A549 (cell line): ENCODE data around the gene ZHX3. TPM values are rescaled to one million over a fixed set of nuclear protein-coding genes. Genes with fewer than 3 reads are reported as not detected.
A peak's percentile ranks its signal among the peaks of the same experiment; 100 is the strongest.

ENCODE experiments used
- ATAC-seq, 2 experiments: fragments of 200-7000 bp in 1 of 2; fragments of >200 bp in 1 of 2; cut with Nextera tagmentation in 1 of 2; cut with Tn5 transposase in 1 of 2; 3 replicates each; pipeline versions ENCODE4 v1.8.0 to v1.9.1; 2018 to 2020; ENCODE audit warnings: mild to moderate bottlenecking in 1 of 2, moderate library complexity in 1 of 2
- CTCF ChIA-PET: fragments of 300-600 bp; sonication (Branson Sonifier 250); formaldehyde crosslinking; extraction: SDS; loops from one replicate; lab custom pipeline; 2021; ENCODE audit warnings: antibody characterized with exemption, inconsistent platforms; lab: Yijun Ruan, JAX
- POLR2A ChIA-PET: fragments of 350-600 bp; formaldehyde crosslinking; extraction: SDS; loops from one replicate; lab custom pipeline; 2021; ENCODE audit warnings: antibody characterized with exemption, inconsistent platforms; lab: Yijun Ruan, JAX
- DNase-seq, 2 experiments: peaks; one replicate each; pipeline versions ENCODE4 v3.0.0 to v3.0.0-alpha.2; 2011 to 2016; ENCODE audit warnings: low read depth in 1 of 2, low spot score in 1 of 2
- FAIRE-seq: peaks from 2 replicates; lab custom pipeline; 2011; peaks lifted over from hg19 to GRCh38; lab: Jason Lieb, UNC
- H3K27ac ChIP-seq, 2 experiments: fragments of >200 bp; sonication (Bioruptor Twin); formaldehyde crosslinking; 3 replicates each; pipeline ENCODE4 v1.5.1; 2016 to 2017
- H3K4me1 ChIP-seq: fragments of >200 bp; sonication (Bioruptor Twin); formaldehyde crosslinking; 3 replicates; pipeline ENCODE4 v1.6.1; 2016
- H3K4me2 ChIP-seq: fragments of >200 bp; sonication (Bioruptor Twin); formaldehyde crosslinking; 3 replicates; pipeline ENCODE4 v1.6.1; 2016
- H3K4me3 ChIP-seq: fragments of >200 bp; sonication (Bioruptor Twin); formaldehyde crosslinking; 3 replicates; pipeline ENCODE4 v1.5.1; 2016
- H3K9me3 ChIP-seq: fragments of >200 bp; sonication (Bioruptor Twin); formaldehyde crosslinking; 3 replicates; pipeline ENCODE4 v1.6.1; 2016
- BHLHE40 ChIP-seq: IDR thresholded peaks from 2 replicates; pipeline ENCODE4 v1.6.1; 2012; ENCODE audit warnings: low read depth, low read length, inconsistent platforms
- CBX8 ChIP-seq: fragments of 200-600 bp; sonication (generic); IDR thresholded peaks from 2 replicates; pipeline ENCODE4 v1.6.1; 2016
- CEBPB ChIP-seq, 2 experiments: fragments of >200 bp in 1 of 2; sonication (Bioruptor Twin) in 1 of 2; formaldehyde crosslinking in 1 of 2; IDR thresholded peaks; 2 replicates each; pipeline ENCODE4 v1.6.1; 2012 to 2016
- EHF ChIP-seq: fragments of 250-450 bp; sonication (Bioruptor Pico); IDR thresholded peaks from 2 replicates; pipeline ENCODE4 v1.5.0; 2020; ENCODE audit warnings: mild to moderate bottlenecking
- EHMT2 ChIP-seq: fragments of 200-600 bp; sonication (generic); IDR thresholded peaks from 2 replicates; pipeline ENCODE4 v1.6.1; 2016; ENCODE audit warnings: antibody characterized with exemption, low read depth, mild to moderate bottlenecking, moderate library complexity
- GATA3 ChIP-seq: IDR thresholded peaks from 2 replicates; pipeline ENCODE4 v1.6.1; 2012; ENCODE audit warnings: borderline replicate concordance
- HDAC2 ChIP-seq: fragments of 200-600 bp; sonication (generic); IDR thresholded peaks from 2 replicates; pipeline ENCODE4 v1.6.1; 2016
- HEYL ChIP-seq: fragments of 250-450 bp; sonication (Bioruptor Pico); IDR thresholded peaks from 2 replicates; pipeline ENCODE4 v1.8.0; 2021; ENCODE audit warnings: mild to moderate bottlenecking, moderate library complexity
- HOXB13 ChIP-seq: fragments of 250-450 bp; sonication (Bioruptor Pico); IDR thresholded peaks from 2 replicates; pipeline ENCODE4 v1.5.0; 2020; ENCODE audit warnings: low read depth, mild to moderate bottlenecking, moderate library complexity
- HOXB5 ChIP-seq: fragments of 250-450 bp; sonication (Bioruptor Pico); IDR thresholded peaks from 2 replicates; pipeline ENCODE4 v1.5.0; 2020; ENCODE audit warnings: mild to moderate bottlenecking, moderate library complexity
- JUN ChIP-seq, 2 experiments: fragments of >200 bp; sonication (Bioruptor Twin); formaldehyde crosslinking; IDR thresholded peaks; 2 replicates in 1 of 2; 3 replicates in 1 of 2; pipeline ENCODE4 v1.6.1; 2016 to 2017
- JUNB ChIP-seq: fragments of >200 bp; sonication (Bioruptor Twin); formaldehyde crosslinking; IDR thresholded peaks from 2 replicates; pipeline ENCODE4 v1.6.1; 2016
- KDM1A ChIP-seq: fragments of 200-600 bp; sonication (generic); IDR thresholded peaks from 2 replicates; pipeline ENCODE4 v1.6.1; 2016; ENCODE audit warnings: low read depth, mild to moderate bottlenecking
- KDM5A ChIP-seq: fragments of 200-600 bp; sonication (generic); IDR thresholded peaks from 2 replicates; pipeline ENCODE4 v1.6.1; 2016; ENCODE audit warnings: antibody characterized with exemption, mild to moderate bottlenecking
- MYC ChIP-seq: IDR thresholded peaks from 2 replicates; pipeline ENCODE4 v1.6.1; 2012; ENCODE audit warnings: mild to moderate bottlenecking, inconsistent platforms, low read length, improper control_type of control experiment, borderline replicate concordance
- NFE2L2 ChIP-seq: fragments of 150-350 bp; conservative IDR thresholded peaks from 2 replicates; pipeline ENCODE4 v1.6.1; 2014; ENCODE audit warnings: low read length
- PHF8 ChIP-seq: fragments of 200-600 bp; sonication (generic); IDR thresholded peaks from 2 replicates; pipeline ENCODE4 v1.6.1; 2016; ENCODE audit warnings: low read depth, mild to moderate bottlenecking, antibody characterized with exemption, moderate library complexity, borderline replicate concordance
- POLR2A ChIP-seq: IDR thresholded peaks from 2 replicates; pipeline ENCODE4 v1.6.1; 2012; ENCODE audit warnings: mild to moderate bottlenecking, low read length
- POLR2AphosphoS2 ChIP-seq: conservative IDR thresholded peaks from 2 replicates; pipeline ENCODE4 v1.6.1; 2012; ENCODE audit warnings: low read length, improper control_type of control experiment, inconsistent platforms
- RAD21 ChIP-seq, 2 experiments: fragments of >200 bp in 1 of 2; sonication (Bioruptor Twin) in 1 of 2; formaldehyde crosslinking in 1 of 2; IDR thresholded peaks in 1 of 2; conservative IDR thresholded peaks in 1 of 2; 2 replicates in 1 of 2; 3 replicates in 1 of 2; pipeline ENCODE4 v1.6.1; 2012 to 2018; ENCODE audit warnings: inconsistent platforms in 1 of 2
- RFX5 ChIP-seq: fragments of 450-650 bp; IDR thresholded peaks from 2 replicates; pipeline ENCODE4 v1.7.1; 2014; ENCODE audit warnings: antibody characterized with exemption, mild to moderate bottlenecking, moderate library complexity
- RNF2 ChIP-seq: fragments of 200-600 bp; sonication (generic); IDR thresholded peaks from 2 replicates; pipeline ENCODE4 v1.6.1; 2016; ENCODE audit warnings: low read depth, mild to moderate bottlenecking, antibody characterized with exemption, moderate library complexity, borderline replicate concordance
- SMC3 ChIP-seq: fragments of >200 bp; sonication (Bioruptor Twin); formaldehyde crosslinking; IDR thresholded peaks from 3 replicates; pipeline ENCODE4 v1.6.1; 2018; ENCODE audit warnings: inconsistent platforms
- TFCP2L1 ChIP-seq: fragments of 250-450 bp; sonication (Bioruptor Pico); IDR thresholded peaks from 2 replicates; pipeline ENCODE4 v1.5.0; 2021; ENCODE audit warnings: mild to moderate bottlenecking
- ZSCAN20 ChIP-seq: fragments of 250-450 bp; sonication (Bioruptor Pico); IDR thresholded peaks from 2 replicates; pipeline ENCODE4 v1.8.0; 2022; ENCODE audit warnings: mild to moderate bottlenecking, moderate library complexity
- WGBS: methylation state at CpG from one replicate; pipeline ENCODE4 v1.1.6; 2017; ENCODE audit errors: missing lambda C conversion rate; 5-methylcytosine and 5-hydroxymethylcytosine counted together
- polyA minus RNA-seq: library from RNA; depleted of rRNA, polyadenylated mRNA; stranded (reverse); fragments of >200 nt; gene quantifications from 2 replicates; pipeline ENCODE4 v1.2.3, GENCODE V29; 2011; rRNA and poly(A)+ RNA removed
- polyA plus RNA-seq, 4 experiments: library from polyadenylated mRNA; depleted of rRNA in 3 of 4; stranded (reverse); fragments of >200 nt; fragmentation: RNase III in 1 of 4; extraction: RNeasy Plus Mini Kit Qiagen cat#74134 plus additional on column Dnase treatment in 1 of 4; gene quantifications; 2 replicates in 3 of 4; 3 replicates in 1 of 4; pipeline ENCODE4 v1.2.3, GENCODE V29; 2011 to 2017
- TF ChIP-seq, protein P1 (sequence below): IDR thresholded peaks from 2 replicates; pipeline ENCODE4 v1.6.1; 2012; ENCODE audit warnings: low read depth, borderline replicate concordance
- TF ChIP-seq, protein P2 (sequence below): fragments of >200 bp; sonication (Bioruptor Twin); formaldehyde crosslinking; IDR thresholded peaks from 3 replicates; pipeline ENCODE4 v1.6.1; 2016
- TF ChIP-seq, protein P3 (sequence below): fragments of >200 bp; sonication (Bioruptor Twin); formaldehyde crosslinking; IDR thresholded peaks from 2 replicates; pipeline ENCODE4 v1.6.1; 2016
- TF ChIP-seq, protein P4 (sequence below): fragments of 250-450 bp; sonication (Bioruptor Pico); IDR thresholded peaks from 2 replicates; pipeline ENCODE4 v1.5.0; 2021; ENCODE audit warnings: mild to moderate bottlenecking, moderate library complexity, borderline replicate concordance
- TF ChIP-seq, protein P5 (sequence below): IDR thresholded peaks from 2 replicates; pipeline ENCODE4 v1.6.1; 2012
- TF ChIP-seq, protein P6 (sequence below): fragments of 450-650 bp; IDR thresholded peaks from 2 replicates; pipeline ENCODE4 v1.6.1; 2014; ENCODE audit warnings: antibody characterized with exemption

The ZHX3 gene, protein sequence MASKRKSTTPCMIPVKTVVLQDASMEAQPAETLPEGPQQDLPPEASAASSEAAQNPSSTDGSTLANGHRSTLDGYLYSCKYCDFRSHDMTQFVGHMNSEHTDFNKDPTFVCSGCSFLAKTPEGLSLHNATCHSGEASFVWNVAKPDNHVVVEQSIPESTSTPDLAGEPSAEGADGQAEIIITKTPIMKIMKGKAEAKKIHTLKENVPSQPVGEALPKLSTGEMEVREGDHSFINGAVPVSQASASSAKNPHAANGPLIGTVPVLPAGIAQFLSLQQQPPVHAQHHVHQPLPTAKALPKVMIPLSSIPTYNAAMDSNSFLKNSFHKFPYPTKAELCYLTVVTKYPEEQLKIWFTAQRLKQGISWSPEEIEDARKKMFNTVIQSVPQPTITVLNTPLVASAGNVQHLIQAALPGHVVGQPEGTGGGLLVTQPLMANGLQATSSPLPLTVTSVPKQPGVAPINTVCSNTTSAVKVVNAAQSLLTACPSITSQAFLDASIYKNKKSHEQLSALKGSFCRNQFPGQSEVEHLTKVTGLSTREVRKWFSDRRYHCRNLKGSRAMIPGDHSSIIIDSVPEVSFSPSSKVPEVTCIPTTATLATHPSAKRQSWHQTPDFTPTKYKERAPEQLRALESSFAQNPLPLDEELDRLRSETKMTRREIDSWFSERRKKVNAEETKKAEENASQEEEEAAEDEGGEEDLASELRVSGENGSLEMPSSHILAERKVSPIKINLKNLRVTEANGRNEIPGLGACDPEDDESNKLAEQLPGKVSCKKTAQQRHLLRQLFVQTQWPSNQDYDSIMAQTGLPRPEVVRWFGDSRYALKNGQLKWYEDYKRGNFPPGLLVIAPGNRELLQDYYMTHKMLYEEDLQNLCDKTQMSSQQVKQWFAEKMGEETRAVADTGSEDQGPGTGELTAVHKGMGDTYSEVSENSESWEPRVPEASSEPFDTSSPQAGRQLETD
- polyA plus RNA-seq (2011; rRNA removed) (3.6 and 5.5 TPM in 2 replicates), polyA plus RNA-seq (2017; fragmentation: RNase III; extraction: RNeasy Plus Mini Kit Qiagen cat#74134 plus additional on column Dnase treatment) (3.9 to 4.1 TPM (median 3.9 TPM) in 3 replicates), polyA minus RNA-seq (8.1 and 12.4 TPM in 2 replicates)
- 1.8 and 2.5 TPM in 2 replicates for polyA plus RNA-seq (2012; cell fraction: cytosol; rRNA removed)
- 2.3 and 2.8 TPM in 2 replicates for polyA plus RNA-seq (2012; cell fraction: nucleus; rRNA removed)

DNA sequence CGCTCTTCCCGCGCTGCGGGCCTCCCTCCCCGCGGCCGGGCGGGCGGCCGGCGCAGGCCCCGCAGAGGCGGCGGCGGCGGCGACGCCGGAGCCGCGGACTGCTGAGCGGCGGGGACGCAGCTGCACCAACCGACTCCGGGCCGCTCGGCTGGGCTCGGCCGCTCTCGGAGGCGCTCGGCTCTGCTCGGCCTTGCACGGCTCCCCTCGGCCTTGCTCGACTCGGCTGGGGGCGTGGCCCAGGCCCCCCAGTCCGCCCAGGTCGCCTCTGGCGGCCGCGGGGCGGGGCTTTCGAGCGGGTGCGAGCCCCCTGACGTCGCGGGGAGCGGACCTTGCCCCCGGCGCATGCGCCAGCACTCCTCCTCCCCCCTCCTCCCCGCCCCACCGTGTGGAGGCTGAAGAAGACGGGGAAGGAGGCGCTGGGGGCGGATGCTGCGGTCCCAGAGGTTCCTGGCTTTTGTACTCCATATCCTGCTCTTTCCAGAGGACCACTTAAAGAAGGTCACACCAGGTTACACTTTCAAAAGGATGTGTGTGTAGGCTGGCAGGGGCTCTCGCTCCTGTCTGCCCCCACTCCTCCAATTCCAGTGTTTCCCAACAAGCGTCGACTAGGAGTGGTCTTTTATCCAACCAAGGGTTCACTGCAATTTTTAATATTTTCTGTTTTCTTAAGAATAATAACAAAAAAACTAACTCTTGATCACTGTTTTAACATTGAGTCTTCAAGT lies at the start of gene ZHX3:
Gene ZHX3 (minus strand): TSS at position 186 of the 725 bp plus-strand sequence. CDS start 112,815 bp downstream, outside the sequence.
- Histone ChIP-seq H3K4me1 (peaks cover 20% of the 10 kb centered on the region; the same call in 2 of the 3 replicates), H3K4me2 (peak within 1 kb of the TSS; percentile 84)
- TF ChIP-seq, protein P1, sequence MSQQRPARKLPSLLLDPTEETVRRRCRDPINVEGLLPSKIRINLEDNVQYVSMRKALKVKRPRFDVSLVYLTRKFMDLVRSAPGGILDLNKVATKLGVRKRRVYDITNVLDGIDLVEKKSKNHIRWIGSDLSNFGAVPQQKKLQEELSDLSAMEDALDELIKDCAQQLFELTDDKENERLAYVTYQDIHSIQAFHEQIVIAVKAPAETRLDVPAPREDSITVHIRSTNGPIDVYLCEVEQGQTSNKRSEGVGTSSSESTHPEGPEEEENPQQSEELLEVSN = no peak
- TF ChIP-seq ZSCAN20 (no peak), HOXB5 (no peak), GATA3 (no peak), EHMT2 (no peak), CEBPB (IDR thresholded peaks at IDR 0.05) (no peak), CBX8 (no peak), JUN (IDR thresholded peaks at IDR 0.05) (no peak; a peak in 2 of 5 replicates), HOXB13 (CRISPR knock-in tag) (no peak), PHF8 (peak; percentile 32; the same call in 1 of the 2 replicates), MYC (0 out of 2 replicates have a peak, but pooled peaks have one; percentile 33), HDAC2 (no peak), NFE2L2 (no peak), KDM1A (no peak), TFCP2L1 (CRISPR knock-in tag) (no peak), JUNB (no peak), POLR2A (peak; percentile 84), RFX5 (no peak), RNF2 (no peak), BHLHE40 (no peak), KDM5A (no peak), RAD21 (conservative IDR thresholded peaks at IDR 0.05 in 1 of 2, IDR thresholded peaks at IDR 0.05 in 1 of 2) (no peak), EHF (CRISPR knock-in tag) (no peak), POLR2AphosphoS2 (no peak), HEYL (CRISPR knock-in tag) (no peak), SMC3 (no peak)
- TF ChIP-seq, protein P2, sequence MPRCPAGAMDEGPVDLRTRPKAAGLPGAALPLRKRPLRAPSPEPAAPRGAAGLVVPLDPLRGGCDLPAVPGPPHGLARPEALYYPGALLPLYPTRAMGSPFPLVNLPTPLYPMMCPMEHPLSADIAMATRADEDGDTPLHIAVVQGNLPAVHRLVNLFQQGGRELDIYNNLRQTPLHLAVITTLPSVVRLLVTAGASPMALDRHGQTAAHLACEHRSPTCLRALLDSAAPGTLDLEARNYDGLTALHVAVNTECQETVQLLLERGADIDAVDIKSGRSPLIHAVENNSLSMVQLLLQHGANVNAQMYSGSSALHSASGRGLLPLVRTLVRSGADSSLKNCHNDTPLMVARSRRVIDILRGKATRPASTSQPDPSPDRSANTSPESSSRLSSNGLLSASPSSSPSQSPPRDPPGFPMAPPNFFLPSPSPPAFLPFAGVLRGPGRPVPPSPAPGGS = peak; percentile 33; the same call in 1 of the 3 replicates
- TF ChIP-seq, protein P3, sequence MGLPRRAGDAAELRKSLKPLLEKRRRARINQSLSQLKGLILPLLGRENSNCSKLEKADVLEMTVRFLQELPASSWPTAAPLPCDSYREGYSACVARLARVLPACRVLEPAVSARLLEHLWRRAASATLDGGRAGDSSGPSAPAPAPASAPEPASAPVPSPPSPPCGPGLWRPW = no peak
- TF ChIP-seq, protein P4, sequence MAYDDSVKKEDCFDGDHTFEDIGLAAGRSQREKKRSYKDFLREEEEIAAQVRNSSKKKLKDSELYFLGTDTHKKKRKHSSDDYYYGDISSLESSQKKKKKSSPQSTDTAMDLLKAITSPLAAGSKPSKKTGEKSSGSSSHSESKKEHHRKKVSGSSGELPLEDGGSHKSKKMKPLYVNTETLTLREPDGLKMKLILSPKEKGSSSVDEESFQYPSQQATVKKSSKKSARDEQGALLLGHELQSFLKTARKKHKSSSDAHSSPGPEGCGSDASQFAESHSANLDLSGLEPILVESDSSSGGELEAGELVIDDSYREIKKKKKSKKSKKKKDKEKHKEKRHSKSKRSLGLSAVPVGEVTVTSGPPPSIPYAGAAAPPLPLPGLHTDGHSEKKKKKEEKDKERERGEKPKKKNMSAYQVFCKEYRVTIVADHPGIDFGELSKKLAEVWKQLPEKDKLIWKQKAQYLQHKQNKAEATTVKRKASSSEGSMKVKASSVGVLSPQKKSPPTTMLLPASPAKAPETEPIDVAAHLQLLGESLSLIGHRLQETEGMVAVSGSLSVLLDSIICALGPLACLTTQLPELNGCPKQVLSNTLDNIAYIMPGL (CRISPR knock-in tag) = no peak
- TF ChIP-seq, protein P5, sequence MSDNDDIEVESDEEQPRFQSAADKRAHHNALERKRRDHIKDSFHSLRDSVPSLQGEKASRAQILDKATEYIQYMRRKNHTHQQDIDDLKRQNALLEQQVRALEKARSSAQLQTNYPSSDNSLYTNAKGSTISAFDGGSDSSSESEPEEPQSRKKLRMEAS = peak; percentile 48
- TF ChIP-seq, protein P6, sequence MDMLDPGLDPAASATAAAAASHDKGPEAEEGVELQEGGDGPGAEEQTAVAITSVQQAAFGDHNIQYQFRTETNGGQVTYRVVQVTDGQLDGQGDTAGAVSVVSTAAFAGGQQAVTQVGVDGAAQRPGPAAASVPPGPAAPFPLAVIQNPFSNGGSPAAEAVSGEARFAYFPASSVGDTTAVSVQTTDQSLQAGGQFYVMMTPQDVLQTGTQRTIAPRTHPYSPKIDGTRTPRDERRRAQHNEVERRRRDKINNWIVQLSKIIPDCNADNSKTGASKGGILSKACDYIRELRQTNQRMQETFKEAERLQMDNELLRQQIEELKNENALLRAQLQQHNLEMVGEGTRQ = no peak

More for the DNA sequence above, at the start of gene ZHX3:
- CTCF ChIA-PET = interaction anchor here (1.3 to 3.3 kb wide), 3 partner anchors 17 to 145 kb away, joined by 3 to 19 read pairs (median 4); partner anchors contain the start of gene LPIN3
- 8% methylated on average over 13 of the region's 64 CpGs for WGBS
- peak; percentile 94 to 99 for ATAC-seq
- POLR2A ChIA-PET = no interaction called here
- peak; percentile 90 to 94 for DNase-seq
- FAIRE-seq = no peak
- Histone ChIP-seq H3K27ac (peak within 1 kb of the TSS; percentile 74 to 87), H3K4me3 (peak within 1 kb of the TSS; percentile 73), H3K9me3 (no peaks in the 10 kb centered on the region)
